Caki2 (cell line): ENCODE data around the gene SMARCE1. TPM values are rescaled to one million over a fixed set of nuclear protein-coding genes. Genes with fewer than 3 reads are reported as not detected.
"Not testable (repeated sequence)": the region's sequence is repeated elsewhere in the genome, so short reads cannot be mapped to it uniquely, and the experiment has no call there.

Experiments used
- DNase-seq: peaks from one replicate; pipeline ENCODE4 v3.0.0-alpha.2; 2015; ENCODE audit warnings: low read depth
- in situ Hi-C: cut with HindIII; loops from 2 replicates; pipeline ENCODE4 v1.10.0; 2016; ENCODE audit warnings: low sequenced_read_pairs, low pct_unique_long_range_greater_than_20kb, mixed read lengths
- total RNA-seq: library from RNA; depleted of rRNA; stranded (reverse); fragments of >200 nt; shearing (Covaris generic); gene quantifications from 2 replicates; pipeline ENCODE4 v1.2.3, GENCODE V29; 2014; ENCODE audit warnings: low replicate concordance

The SMARCE1 gene
- total RNA-seq, 1 experiment from 2014 or later, result 56.3 TPM

GRCh38 chr17:40598619-40599467 lies 48.8 kb downstream of the SMARCE1 start:
- DNase-seq, result no peak

GRCh38 chr17:40598301-40598618 lies 49.4 kb downstream of the SMARCE1 start:
- no peak for DNase-seq
- in situ Hi-C loops, result no loop called here

More at GRCh38 chr17:40598619-40599467, 48.8 kb downstream of the SMARCE1 start:
- in situ Hi-C loops, result no loop called here

- in situ Hi-C loops, result no loop called here
- DNase-seq, result no peak
These were observed 49.9 kb downstream of the SMARCE1 start for GRCh38 chr17:40597556-40598300.

GRCh38 chr17:40597156-40597555 lies 50.5 kb downstream of the SMARCE1 start:
- in situ Hi-C loops, result no loop called here
- no peak for DNase-seq

GRCh38 chr17:40596261-40596919 lies 51.2 kb downstream of the SMARCE1 start:
- in situ Hi-C loops, result no loop called here
- DNase-seq, result peak; percentile 82

GRCh38 chr17:40590742-40591141 lies 56.9 kb downstream of the SMARCE1 start:
- in situ Hi-C loops, result no loop called here

GRCh38 chr17:40588552-40588951 lies 59.1 kb downstream of the SMARCE1 start:
- in situ Hi-C loops, result no loop called here
- DNase-seq, result no peak

More at GRCh38 chr17:40590742-40591141, 56.9 kb downstream of the SMARCE1 start:
- no peak for DNase-seq

- DNase-seq, in situ Hi-C loops: not testable (repeated sequence)
These were observed 61.4 kb downstream of the SMARCE1 start for GRCh38 chr17:40586264-40586663.

- in situ Hi-C loops, result not testable (repeated sequence)
These were observed 62.7 kb downstream of the SMARCE1 start for GRCh38 chr17:40584950-40585349.

GRCh38 chr17:40582328-40582901 lies 65.2 kb downstream of the SMARCE1 start:
- in situ Hi-C loops, result no loop called here

More at GRCh38 chr17:40584950-40585349, 62.7 kb downstream of the SMARCE1 start:
- not testable (repeated sequence) for DNase-seq

GRCh38 chr17:40580140-40580539 lies 67.5 kb downstream of the SMARCE1 start:
- in situ Hi-C loops, result no loop called here
- no peak for DNase-seq

More at GRCh38 chr17:40582328-40582901, 65.2 kb downstream of the SMARCE1 start:
- no peak for DNase-seq

- DNase-seq, result no peak
- in situ Hi-C loops, result no loop called here
These were observed 68.1 kb downstream of the SMARCE1 start for GRCh38 chr17:40579471-40579870.

GRCh38 chr17:40577611-40578065 lies 70.0 kb downstream of the SMARCE1 start:
- no peak for DNase-seq
- in situ Hi-C loops, result no loop called here

- in situ Hi-C loops, result no loop called here
- no peak for DNase-seq
These were observed 71.4 kb downstream of the SMARCE1 start for GRCh38 chr17:40576113-40576740.
